Neuronal stem cell (in vitro differentiated cells): ENCODE measurements around the gene TRIM24.

Experiments
- DNase-seq: peaks from one replicate; pipeline ENCODE4 v3.0.0-alpha.2; 2013; ENCODE audit warnings: low spot score
- H2AFZ ChIP-seq: one replicate; pipeline ENCODE4 v1.6.1; 2013; ENCODE audit warnings: mild to moderate bottlenecking, low read length, inconsistent platforms
- H2AK5ac ChIP-seq: 2 replicates; pipeline ENCODE4 v1.6.1; 2013; ENCODE audit warnings: low read depth, mild to moderate bottlenecking, inconsistent platforms, low read length, moderate library complexity, mixed read lengths
- H2BK120ac ChIP-seq: 2 replicates; pipeline ENCODE4 v1.6.1; 2013; ENCODE audit warnings: low read depth, mild to moderate bottlenecking, inconsistent platforms, low read length, moderate library complexity, mixed read lengths
- H2BK12ac ChIP-seq: one replicate; pipeline ENCODE4 v1.6.1; 2013; ENCODE audit warnings: low read length, inconsistent platforms
- H2BK15ac ChIP-seq: 2 replicates; pipeline ENCODE4 v1.6.1; 2013; ENCODE audit warnings: mild to moderate bottlenecking, low read length, inconsistent platforms, mixed read lengths
- H2BK5ac ChIP-seq: one replicate; pipeline ENCODE4 v1.6.1; 2013; ENCODE audit warnings: inconsistent platforms, mild to moderate bottlenecking, low read length, moderate library complexity
- H3K14ac ChIP-seq: one replicate; pipeline ENCODE4 v1.6.1; 2013; ENCODE audit warnings: low read length, inconsistent platforms
- H3K18ac ChIP-seq: 2 replicates; pipeline ENCODE4 v1.6.1; 2013; ENCODE audit warnings: low read length, inconsistent platforms
- H3K23ac ChIP-seq: 2 replicates; pipeline ENCODE4 v1.6.1; 2013; ENCODE audit warnings: low read depth, mild to moderate bottlenecking, mixed read lengths, low read length, inconsistent platforms; ENCODE audit not compliant: poor library complexity
- H3K27ac ChIP-seq: replicated peaks from 3 replicates; pipeline ENCODE4 v1.5.1; 2013; ENCODE audit warnings: low read length, inconsistent platforms
- H3K27me3 ChIP-seq, 3 experiments: 2 replicates each; pipeline ENCODE4 v1.6.1; 2013; ENCODE audit warnings: low read length in 3 of 3, mild to moderate bottlenecking in 2 of 3, inconsistent platforms in 1 of 3, low read depth in 1 of 3, mixed read lengths in 1 of 3, moderate library complexity in 1 of 3; ENCODE audit not compliant: control insufficient read depth in 3 of 3, insufficient read depth in 3 of 3
- H3K36me3 ChIP-seq, 2 donors: replicated peaks in 1 of 2; 2 replicates each; pipeline ENCODE4 v1.6.1; 2013; ENCODE audit warnings: low read length in 2 of 2; ENCODE audit not compliant: control insufficient read depth in 2 of 2, insufficient read depth in 2 of 2
- H3K4ac ChIP-seq: 2 replicates; pipeline ENCODE4 v1.6.1; 2013; ENCODE audit warnings: inconsistent platforms, mild to moderate bottlenecking, low read length, moderate library complexity
- H3K4me1 ChIP-seq, 2 donors: 1 replicate in 1 of 2; 2 replicates in 1 of 2; pipeline ENCODE4 v1.6.1; 2013; ENCODE audit warnings: low read length in 2 of 2, low read depth in 1 of 2; ENCODE audit not compliant: control insufficient read depth in 2 of 2, insufficient read depth in 1 of 2
- H3K4me2 ChIP-seq: one replicate; pipeline ENCODE4 v1.6.1; 2013; ENCODE audit warnings: mild to moderate bottlenecking, low read length, inconsistent platforms; ENCODE audit not compliant: insufficient read depth, poor library complexity, severe bottlenecking
- H3K4me3 ChIP-seq, 2 donors: 2 replicates each; pipeline ENCODE4 v1.5.1; 2013; ENCODE audit warnings: low read length in 2 of 2, mild to moderate bottlenecking in 2 of 2, inconsistent platforms in 1 of 2, moderate library complexity in 1 of 2
- H3K79me1 ChIP-seq: one replicate; pipeline ENCODE4 v1.6.1; 2013; ENCODE audit warnings: low read depth, mild to moderate bottlenecking, inconsistent platforms, low read length, moderate library complexity
- H3K9ac ChIP-seq: one replicate; pipeline ENCODE4 v1.6.1; 2013; ENCODE audit warnings: mild to moderate bottlenecking, low read depth, low read length, inconsistent platforms; ENCODE audit not compliant: poor library complexity
- H3K9me3 ChIP-seq, 2 donors: replicated peaks in 1 of 2; 2 replicates each; pipeline versions ENCODE3 to v1.6.1; 2013; ENCODE audit warnings: low read length in 2 of 2, mild to moderate bottlenecking in 2 of 2, inconsistent platforms in 1 of 2, low read depth in 1 of 2, mixed read lengths in 1 of 2, moderate library complexity in 1 of 2; ENCODE audit not compliant: control insufficient read depth in 2 of 2, insufficient read depth in 1 of 2
- H4K8ac ChIP-seq: one replicate; pipeline ENCODE4 v1.6.1; 2013; ENCODE audit warnings: low read depth, mild to moderate bottlenecking, inconsistent platforms, low read length, moderate library complexity
- H4K91ac ChIP-seq: one replicate; pipeline ENCODE4 v1.6.1; 2013; ENCODE audit warnings: low read length, low read depth, mild to moderate bottlenecking, inconsistent platforms; ENCODE audit not compliant: poor library complexity
- WGBS, 2 donors: extraction: QIAGEN DNeasy Blood & Tissue Kit; methylation state at CpG; one replicate each; pipeline ENCODE4 v1.1.7; 2013; ENCODE audit warnings: missing lambda C conversion rate in 2 of 2, mixed read lengths in 1 of 2; ENCODE audit not compliant: insufficient read length in 2 of 2, insufficient replicate concordance in 1 of 2; ENCODE audit errors: extremely low coverage in 2 of 2; 5-methylcytosine and 5-hydroxymethylcytosine counted together

The TRIM24 gene

GRCh38 chr7:138564365-138564764 lies 104.3 kb downstream of the TRIM24 start:
- Histone ChIP-seq H3K27me3 (no peaks in the 10 kb centered on the region), H3K9ac (no peak overlapping the region), H2AFZ (no peak overlapping the region), H2BK120ac (no peak overlapping the region), H2BK5ac (no peak overlapping the region), H3K27ac (no peak overlapping the region), H3K14ac (no peak overlapping the region), H2BK15ac (no peak overlapping the region), H3K9me3 (peaks cover 43 to 57% of the 10 kb centered on the region in 2 donors), H3K18ac (no peak overlapping the region), H3K4ac (no peak overlapping the region), H3K4me3 (no peak overlapping the region), H2AK5ac (no peak overlapping the region), H2BK12ac (no peak overlapping the region), H3K4me2 (no peak overlapping the region), H4K91ac (no peak overlapping the region), H3K4me1 (no peaks in the 10 kb centered on the region), H4K8ac (no peak overlapping the region), H3K23ac (no peak overlapping the region), H3K36me3 (peaks cover 70 to 100% of the 10 kb centered on the region in 2 donors), H3K79me1 (peaks cover 2% of the 10 kb centered on the region)
- DNase-seq = no peak
- WGBS, 2 donors = no CpG with 5 or more reads among the region's 5 CpGs

- Histone ChIP-seq H3K4me3 (no peak overlapping the region), H4K91ac (no peak overlapping the region), H2BK12ac (no peak overlapping the region), H3K4ac (no peak overlapping the region), H3K36me3 (peaks cover 67 to 100% of the 10 kb centered on the region in 2 donors), H2AFZ (no peak overlapping the region), H3K18ac (no peak overlapping the region), H3K4me2 (no peak overlapping the region), H3K9me3 (peaks cover 41 to 50% of the 10 kb centered on the region in 2 donors), H3K23ac (no peak overlapping the region), H3K4me1 (no peaks in the 10 kb centered on the region), H3K79me1 (peaks cover 2% of the 10 kb centered on the region), H3K14ac (no peak overlapping the region), H3K27ac (no peak overlapping the region), H2BK5ac (no peak overlapping the region), H2AK5ac (no peak overlapping the region), H2BK120ac (no peak overlapping the region), H3K9ac (no peak overlapping the region), H3K27me3 (no peaks in the 10 kb centered on the region), H4K8ac (no peak overlapping the region), H2BK15ac (no peak overlapping the region)
- no peak for DNase-seq
- WGBS, 2 donors = no CpG with 5 or more reads among the region's 8 CpGs
Measured at GRCh38 chr7:138565071-138565450, 105.0 kb downstream of the TRIM24 start.

GRCh38 chr7:138565451-138566114 lies 105.5 kb downstream of the TRIM24 start:
- H3K4ac ChIP-seq = no peak overlapping the region
- no peak overlapping the region for H3K9ac ChIP-seq
- H3K18ac ChIP-seq = no peak overlapping the region
- H2BK15ac ChIP-seq = no peak overlapping the region
- no peaks in the 10 kb centered on the region for H3K4me1 ChIP-seq
- no peaks in the 10 kb centered on the region for H3K27me3 ChIP-seq
- H2BK5ac ChIP-seq = no peak overlapping the region
- H3K36me3 ChIP-seq = peaks cover 63 to 100% of the 10 kb centered on the region in 2 donors
- no peak for DNase-seq
- H3K14ac ChIP-seq = no peak overlapping the region
- no CpG with 5 or more reads among the region's 8 CpGs for WGBS, 2 donors
- H3K23ac ChIP-seq = no peak overlapping the region
- H3K27ac ChIP-seq = no peak overlapping the region
- no peak overlapping the region for H2BK120ac ChIP-seq
- no peak overlapping the region for H3K4me2 ChIP-seq
- H2AK5ac ChIP-seq = no peak overlapping the region
- peaks cover 41 to 50% of the 10 kb centered on the region in 2 donors for H3K9me3 ChIP-seq
- H2AFZ ChIP-seq = no peak overlapping the region
- no peak overlapping the region for H2BK12ac ChIP-seq
- H3K4me3 ChIP-seq = no peak overlapping the region
- no peak overlapping the region for H4K91ac ChIP-seq
- H3K79me1 ChIP-seq = peaks cover 2% of the 10 kb centered on the region
- H4K8ac ChIP-seq = no peak overlapping the region

GRCh38 chr7:138568655-138569054 lies 108.6 kb downstream of the TRIM24 start:
- Histone ChIP-seq H2BK15ac (no peak overlapping the region), H3K14ac (no peak overlapping the region), H3K4me3 (no peak overlapping the region), H3K4ac (no peak overlapping the region), H4K91ac (no peak overlapping the region), H2BK5ac (no peak overlapping the region), H2AFZ (no peak overlapping the region), H3K18ac (no peak overlapping the region), H3K36me3 (peaks cover 38 to 100% of the 10 kb centered on the region in 2 donors), H3K4me2 (no peak overlapping the region), H2BK120ac (no peak overlapping the region), H3K27me3 (no peaks in the 10 kb centered on the region), H2BK12ac (no peak overlapping the region), H3K4me1 (no peaks in the 10 kb centered on the region), H3K79me1 (peaks cover 2% of the 10 kb centered on the region), H2AK5ac (no peak overlapping the region), H3K27ac (no peak overlapping the region), H3K23ac (no peak overlapping the region), H3K9me3 (peaks cover 24% of the 10 kb centered on the region in 2 donors), H3K9ac (no peak overlapping the region), H4K8ac (no peak overlapping the region)
- no peak for DNase-seq
- 100% methylated on average over 1 of the region's 2 CpGs; no CpG with 5 or more reads in 1 of the 2 donors for WGBS, 2 donors
